K562 (cell line): ENCODE measurements around the gene BNC2. TPM values are rescaled to one million over a fixed set of nuclear protein-coding genes. Genes with fewer than 3 reads are reported as not detected.

Experiments
- ATAC-seq: fragments of 200-7000 bp; cut with Tn5 transposase; 3 replicates; pipeline ENCODE4 v1.9.1; 2020; ENCODE audit warnings: moderate library complexity
- BruUV-seq: library from RNA; stranded (reverse); fragments of 400-500 nt; replicated peaks from 2 replicates; lab custom pipeline; 2021; lab: Mats Ljungman, UMichigan
- CTCF ChIA-PET: fragments of 300-600 bp; formaldehyde crosslinking; extraction: SDS; loops from one replicate; lab custom pipeline; 2021; ENCODE audit warnings: low intra/inter-chr PET ratio; lab: Yijun Ruan, JAX
- POLR2A ChIA-PET: fragments of 300-600, 350-650 bp; sonication (Branson Sonifier 250); formaldehyde crosslinking; extraction: SDS; loops from one replicate; lab custom pipeline; 2021; ENCODE audit warnings: antibody characterized with exemption, inconsistent platforms; lab: Yijun Ruan, JAX
- DNase-seq, 4 experiments: peaks; one replicate each; pipeline versions ENCODE4 v3.0.0 to v3.0.0-alpha.2; 2011 to 2018; ENCODE audit warnings: low spot score in 3 of 4, mixed read lengths in 3 of 4; ENCODE audit errors: extremely low read depth in 1 of 4
- FAIRE-seq: peaks from 2 replicates; lab custom pipeline; 2011; peaks lifted over from hg19 to GRCh38; lab: Jason Lieb, UNC
- H2AFZ ChIP-seq: 2 replicates; pipeline ENCODE4 v1.6.0; 2011; ENCODE audit warnings: low read depth, low read length, control low read depth, inconsistent platforms
- H3K27ac ChIP-seq: fragments of 200-600 bp; 3 replicates; pipeline ENCODE4 v1.8.0; 2011; ENCODE audit warnings: low read depth, mild to moderate bottlenecking, control low read depth, inconsistent platforms, low read length, moderate library complexity, mixed read lengths; ENCODE audit errors: extremely low read depth
- H3K27me3 ChIP-seq, 2 experiments: fragments of 300-600 bp in 1 of 2; 2 replicates in 1 of 2; 3 replicates in 1 of 2; pipeline versions ENCODE4 v1.6.0 to v1.8.0; 2011; ENCODE audit warnings: inconsistent platforms in 2 of 2, low read length in 2 of 2, mild to moderate bottlenecking in 1 of 2, mixed read lengths in 1 of 2, moderate library complexity in 1 of 2; ENCODE audit not compliant: control insufficient read depth in 2 of 2, insufficient read depth in 2 of 2
- H3K36me3 ChIP-seq: fragments of 300-600 bp; 3 replicates; pipeline ENCODE4 v1.8.0; 2011; ENCODE audit warnings: mild to moderate bottlenecking, low read length, inconsistent platforms; ENCODE audit not compliant: control insufficient read depth, insufficient read depth
- H3K4me1 ChIP-seq, 2 experiments: fragments of 200-600 bp in 1 of 2; replicated peaks in 1 of 2; 2 replicates in 1 of 2; 3 replicates in 1 of 2; pipeline versions ENCODE4 v1.5.1 to v1.8.0; 2011; ENCODE audit warnings: inconsistent platforms in 2 of 2, low read length in 2 of 2, mild to moderate bottlenecking in 1 of 2, mixed read lengths in 1 of 2, moderate library complexity in 1 of 2; ENCODE audit not compliant: control insufficient read depth in 2 of 2, insufficient read depth in 2 of 2
- H3K4me2 ChIP-seq: 2 replicates; pipeline ENCODE4 v1.6.1; 2011; ENCODE audit warnings: low read length, control low read depth, inconsistent platforms, mixed read lengths; ENCODE audit not compliant: insufficient read depth
- H3K4me3 ChIP-seq: fragments of 200-600 bp; sonication (generic), shearing (Covaris generic); 2 replicates; pipeline ENCODE4 v1.5.1; 2016; ENCODE audit warnings: control low read depth, inconsistent platforms
- H3K79me2 ChIP-seq: fragments of 200-600 bp; 3 replicates; pipeline ENCODE4 v1.8.0; 2011; ENCODE audit warnings: low read length, inconsistent platforms; ENCODE audit not compliant: control insufficient read depth, insufficient read depth
- H3K9ac ChIP-seq, 2 experiments: 2 replicates each; pipeline versions ENCODE4 v1.6.0 to v1.6.1; 2011; ENCODE audit warnings: low read depth in 2 of 2, low read length in 2 of 2, control low read depth in 1 of 2, inconsistent platforms in 1 of 2, mild to moderate bottlenecking in 1 of 2, mixed read lengths in 1 of 2; ENCODE audit not compliant: insufficient read depth in 1 of 2
- H3K9me1 ChIP-seq: one replicate; pipeline ENCODE4 v1.6.0; 2011; ENCODE audit warnings: inconsistent platforms, mild to moderate bottlenecking, low read length, moderate library complexity; ENCODE audit not compliant: control insufficient read depth, insufficient read depth
- H3K9me3 ChIP-seq: replicated peaks from 2 replicates; pipeline ENCODE4 v1.5.1; 2011; ENCODE audit warnings: low read depth, low read length, inconsistent platforms; ENCODE audit not compliant: control insufficient read depth, insufficient read depth
- H4K20me1 ChIP-seq: replicated peaks from 2 replicates; pipeline ENCODE4 v1.6.1; 2011; ENCODE audit warnings: low read length, inconsistent platforms, mixed read lengths; ENCODE audit not compliant: control insufficient read depth, insufficient read depth
- ELF2 ChIP-seq: fragments of 250-450 bp; sonication (Bioruptor Pico); IDR thresholded peaks from 2 replicates; pipeline ENCODE4 v1.5.0; 2021; ENCODE audit warnings: mild to moderate bottlenecking
- ELK3 ChIP-seq: fragments of 450-650 bp; formaldehyde crosslinking; IDR thresholded peaks from 2 replicates; pipeline ENCODE4 v1.4.0; 2020; ENCODE audit warnings: mild to moderate bottlenecking
- MAFG ChIP-seq: fragments of 450-650 bp; conservative IDR thresholded peaks from 2 replicates; pipeline ENCODE4 v1.6.1; 2016; ENCODE audit warnings: missing genetic modification characterization, missing compliant biosample characterization
- MEF2D ChIP-seq: conservative IDR thresholded peaks from 2 replicates; pipeline ENCODE4 v1.6.1; 2016; ENCODE audit warnings: low read depth, missing genetic modification characterization, missing compliant biosample characterization
- MNT ChIP-seq, 2 experiments: fragments of 450-650 bp; conservative IDR thresholded peaks; 2 replicates each; pipeline ENCODE4 v1.6.1; 2017; ENCODE audit warnings: mild to moderate bottlenecking in 2 of 2, moderate library complexity in 2 of 2
- MTF1 ChIP-seq: fragments of 250-450 bp; sonication (Bioruptor Pico); IDR thresholded peaks from 2 replicates; pipeline ENCODE4 v1.9.0; 2021; ENCODE audit warnings: moderate library complexity, mild to moderate bottlenecking, inconsistent platforms, borderline replicate concordance
- NFRKB ChIP-seq: fragments of 450-650 bp; IDR thresholded peaks from 2 replicates; pipeline ENCODE4 v1.6.1; 2016; ENCODE audit warnings: low read depth
- RHOXF2B ChIP-seq: fragments of 250-450 bp; sonication (Bioruptor Pico); conservative IDR thresholded peaks from 2 replicates; pipeline ENCODE4 v1.5.1; 2021
- TAL1 ChIP-seq: fragments of 450-650 bp; IDR thresholded peaks from 2 replicates; pipeline ENCODE4 v1.6.1; 2016; ENCODE audit warnings: mild to moderate bottlenecking
- ZFP91 ChIP-seq: sonication (generic); formaldehyde crosslinking; IDR thresholded peaks from 2 replicates; pipeline ENCODE4 v1.8.0; 2022; ENCODE audit warnings: mild to moderate bottlenecking, missing genetic modification reagents
- ZNF133 ChIP-seq: fragments of 250-450 bp; sonication (Bioruptor Pico); IDR thresholded peaks from 2 replicates; pipeline ENCODE4 v1.4.0; 2020; ENCODE audit warnings: mild to moderate bottlenecking
- ZNF140 ChIP-seq: fragments of 250-450 bp; sonication (Bioruptor Pico); IDR thresholded peaks from 2 replicates; pipeline ENCODE4 v1.8.0; 2021; ENCODE audit warnings: moderate library complexity, mild to moderate bottlenecking, inconsistent platforms
- ZNF239 ChIP-seq: fragments of 250-450 bp; sonication (Bioruptor Pico); IDR thresholded peaks from 2 replicates; pipeline ENCODE4 v1.4.0; 2020; ENCODE audit warnings: mild to moderate bottlenecking
- ZNF274 ChIP-seq: IDR thresholded peaks from 2 replicates; pipeline ENCODE4 v1.6.1; 2011; ENCODE audit warnings: low read depth, mild to moderate bottlenecking, low read length, moderate library complexity, borderline replicate concordance
- ZNF445 ChIP-seq: fragments of 250-450 bp; sonication (Bioruptor Pico); IDR thresholded peaks from 2 replicates; pipeline ENCODE4 v1.4.0; 2020; ENCODE audit warnings: low read depth, mild to moderate bottlenecking, moderate library complexity
- ZNF707 ChIP-seq: fragments of 250-450 bp; sonication (Bioruptor Pico); conservative IDR thresholded peaks from 2 replicates; pipeline ENCODE4 v1.8.0; 2022; ENCODE audit warnings: inconsistent platforms, mild to moderate bottlenecking, moderate library complexity
- WGBS: fragments of 100-300 bp; shearing (Covaris generic); methylation state at CpG from one replicate; pipeline ENCODE4 v1.1.6; 2016; ENCODE audit warnings: low coverage, mixed read lengths; ENCODE audit not compliant: insufficient coverage; ENCODE audit errors: missing lambda C conversion rate; 5-methylcytosine and 5-hydroxymethylcytosine counted together
- in situ Hi-C: fragments of 300-500 bp; cut with MboI; formaldehyde crosslinking; loops from 4 replicates; pipeline ENCODE4 v1.15.0; 2018; ENCODE audit warnings: inconsistent platforms, mixed read lengths
- intact Hi-C: fragments of 100-400 bp; cut with micrococcal nuclease; formaldehyde crosslinking; loops from 2 replicates; pipeline ENCODE4 v1.14.2; 2022
- polyA plus RNA-seq, 8 experiments: library from polyadenylated mRNA; depleted of rRNA in 4 of 8; stranded (reverse) in 5 of 8; unstranded in 3 of 8; fragments of >200 nt; fragmentation: Nextera tagmentation in 2 of 8; fragmentation: Illumina TruSeq in 1 of 8; extraction: Ambion mirVana in 2 of 8; extraction: Trizol in 1 of 8; gene quantifications; 2 replicates each; pipeline versions ENCODE4 v1.2.1 to v1.2.3, GENCODE V29; 2011 to 2014; ENCODE audit warnings: inconsistent platforms in 1 of 8, missing spikeins in 1 of 8
- total RNA-seq, 7 experiments: library from RNA; depleted of rRNA in 6 of 7; stranded (reverse); fragments of >200 nt in 6 of 7; fragmentation: Illumina TruSeq in 2 of 7; extraction: Trizol in 2 of 7; gene quantifications; 2 replicates each; pipeline versions ENCODE4 v1.2.1 to v1.2.3, GENCODE V29; 2011 to 2021; ENCODE audit warnings: low replicate concordance in 1 of 7

The BNC2 gene
- total and polyA plus RNA-seq, 9 of the 15 experiments (the other 6 are each of a cell fraction or from before 2014, with no cell fraction given), result not detected

GRCh38 chr9:16485575-16486321, 384.7 kb downstream of the BNC2 start (continued):
- TF ChIP-seq MNT (conservative IDR thresholded peaks at IDR 0.05) (no peak), TAL1 (no peak), ZNF140 (CRISPR knock-in tag) (no peak), MEF2D (tag) (no peak), ZNF707 (CRISPR knock-in tag) (no peak)

- POLR2A ChIA-PET, result no interaction called here
- H4K20me1 ChIP-seq, result no peaks in the 10 kb centered on the region
- BruUV-seq, result no TSS peak
- TF ChIP-seq ZNF445 (CRISPR knock-in tag), result no peak
- no peak for TF ChIP-seq ZNF239
- no peak for TF ChIP-seq ELK3 (CRISPR knock-in tag)
- TF ChIP-seq MTF1, result no peak
- no peak for TF ChIP-seq ELF2 (CRISPR knock-in tag)
- TF ChIP-seq NFRKB, result no peak
- TF ChIP-seq ZFP91 (CRISPR knock-in tag), result no peak
- no peak for TF ChIP-seq ZNF274
- TF ChIP-seq ZNF133 (CRISPR knock-in tag), result no peak
- no peak for TF ChIP-seq MAFG (tag)
- no peak for TF ChIP-seq RHOXF2B (CRISPR knock-in tag)
Measured at GRCh38 chr9:16485160-16485559, 385.3 kb downstream of the BNC2 start.

More at GRCh38 chr9:16485160-16485559, 385.3 kb downstream of the BNC2 start:
- Histone ChIP-seq H3K27ac (no peak overlapping the region), H3K4me3 (no peak overlapping the region), H3K4me1 (no peaks in the 10 kb centered on the region), H3K9ac (no peak overlapping the region), H3K36me3 (no peaks in the 10 kb centered on the region), H3K9me3 (no peaks in the 10 kb centered on the region), H3K27me3 (no peaks in the 10 kb centered on the region), H3K4me2 (no peak overlapping the region), H2AFZ (no peak overlapping the region), H3K9me1 (no peaks in the 10 kb centered on the region), H3K79me2 (no peaks in the 10 kb centered on the region)
- 0% methylated on average over 2 of the region's 3 CpGs for WGBS
- DNase-seq (no peak), FAIRE-seq (no peak), ATAC-seq (no peak)
- in situ Hi-C loops, result no loop called here
- CTCF ChIA-PET, result no interaction called here
- intact Hi-C loops, result no loop called here
